ENCODE results near the gene ITPRID1. TPM values are rescaled to one million over a fixed set of nuclear protein-coding genes. Genes with fewer than 3 reads are reported as not detected.

ITPRID1 gene
- total RNA-seq, 1 experiment from 2014 or later: 0.21 TPM

- POLR2A ChIA-PET (ENCODE audit: low non-redundant PET): no interaction called here
- Histone ChIP-seq H3K36me3 (ENCODE audit: insufficient read depth, low read length, poor library complexity, severe bottlenecking) (no peaks in the 10 kb centered on the region), H3K4me1 (ENCODE audit: insufficient read depth, low read length, poor library complexity, severe bottlenecking) (no peaks in the 10 kb centered on the region), H3K27ac (ENCODE audit: low read depth, low read length, poor library complexity, severe bottlenecking) (no peak overlapping the region), H3K4me3 (ENCODE audit: low read depth, low read length, poor library complexity, severe bottlenecking) (no peak overlapping the region), H3K9me3 (ENCODE audit: low read depth, low read length, poor library complexity, severe bottlenecking) (no peaks in the 10 kb centered on the region), H3K27me3 (replicated peaks; ENCODE audit: insufficient read depth, low read depth, low read length, poor library complexity) (no peaks in the 10 kb centered on the region)
- BruUV-seq (replicated peaks): no TSS peak
- DNase-seq (ENCODE audit: low spot score): no peak
- intact Hi-C loops (cut with micrococcal nuclease; ENCODE audit: unreplicated experiment): no loop called here
- CTCF ChIA-PET: no interaction called here
- TF ChIP-seq EZH2 (IDR thresholded peaks at IDR 0.05; ENCODE audit: borderline replicate concordance, low read depth, low read length, poor library complexity, severe bottlenecking): no peak
- no peak for TF ChIP-seq CTCF (conservative IDR thresholded peaks at IDR 0.05; ENCODE audit: low read depth, low read length)
These were observed 50.8 kb downstream of the ITPRID1 start for GRCh38 chr7:31564661-31565060.

GRCh38 chr7:31569528-31569927 is 55.6 kb downstream of the ITPRID1 start:
- H3K4me1 ChIP-seq (ENCODE audit: insufficient read depth, low read length, poor library complexity, severe bottlenecking): no peaks in the 10 kb centered on the region
- TF ChIP-seq CTCF (conservative IDR thresholded peaks at IDR 0.05; ENCODE audit: low read depth, low read length) (no peak), EZH2 (IDR thresholded peaks at IDR 0.05; ENCODE audit: borderline replicate concordance, low read depth, low read length, poor library complexity, severe bottlenecking) (no peak)
- POLR2A ChIA-PET (ENCODE audit: low non-redundant PET): no interaction called here
- BruUV-seq (replicated peaks): no TSS peak
- H3K9me3 ChIP-seq (ENCODE audit: low read depth, low read length, poor library complexity, severe bottlenecking): no peaks in the 10 kb centered on the region
- CTCF ChIA-PET: no interaction called here
- H3K27me3 ChIP-seq (replicated peaks; ENCODE audit: insufficient read depth, low read depth, low read length, poor library complexity): no peaks in the 10 kb centered on the region
- DNase-seq (ENCODE audit: low spot score): no peak
- H3K27ac ChIP-seq (ENCODE audit: low read depth, low read length, poor library complexity, severe bottlenecking): no peak overlapping the region
- H3K36me3 ChIP-seq (ENCODE audit: insufficient read depth, low read length, poor library complexity, severe bottlenecking): no peaks in the 10 kb centered on the region
- no peak overlapping the region for H3K4me3 ChIP-seq (ENCODE audit: low read depth, low read length, poor library complexity, severe bottlenecking)
- intact Hi-C loops (cut with micrococcal nuclease; ENCODE audit: unreplicated experiment): no loop called here

- no peak for TF ChIP-seq EZH2 (IDR thresholded peaks at IDR 0.05; ENCODE audit: borderline replicate concordance, low read depth, low read length, poor library complexity, severe bottlenecking)
- no peak for TF ChIP-seq CTCF (conservative IDR thresholded peaks at IDR 0.05; ENCODE audit: low read depth, low read length)
- Histone ChIP-seq H3K36me3 (ENCODE audit: insufficient read depth, low read length, poor library complexity, severe bottlenecking) (no peaks in the 10 kb centered on the region), H3K9me3 (ENCODE audit: low read depth, low read length, poor library complexity, severe bottlenecking) (no peaks in the 10 kb centered on the region), H3K4me1 (ENCODE audit: insufficient read depth, low read length, poor library complexity, severe bottlenecking) (peaks cover 5% of the 10 kb centered on the region), H3K4me3 (ENCODE audit: low read depth, low read length, poor library complexity, severe bottlenecking) (no peak overlapping the region), H3K27ac (ENCODE audit: low read depth, low read length, poor library complexity, severe bottlenecking) (no peak overlapping the region), H3K27me3 (replicated peaks; ENCODE audit: insufficient read depth, low read depth, low read length, poor library complexity) (no peaks in the 10 kb centered on the region)
- ChIA-PET POLR2A (ENCODE audit: low non-redundant PET) (interaction anchor here (0.6 kb wide), 1 partner anchor 68 kb away, joined by 3 read pairs; no protein-coding TSS in a partner anchor), CTCF (no interaction called here)
- no TSS peak for BruUV-seq (replicated peaks)
- intact Hi-C loops (cut with micrococcal nuclease; ENCODE audit: unreplicated experiment): no loop called here
- no peak for DNase-seq (ENCODE audit: low spot score)
These were observed 69.6 kb downstream of the ITPRID1 start for GRCh38 chr7:31583526-31583925.

Data from A673 (cell line).